Stimulated activated CD4-positive, alpha-beta T cell treated with anti-CD3 and anti-CD28 coated beads, Interleukin-12 subunit alpha, Interleukin-12 subunit beta, amount 100 ng/mL, for 4 hours (primary cell): ENCODE results near the gene TACR1.
"Not testable (repeated sequence)": the region's sequence is repeated elsewhere in the genome, so short reads cannot be mapped to it uniquely, and the experiment has no call there.

Experiments
- DNase-seq: peaks from one replicate; pipeline ENCODE4 v3.0.0-alpha.2; 2020

TACR1 gene

DNA sequence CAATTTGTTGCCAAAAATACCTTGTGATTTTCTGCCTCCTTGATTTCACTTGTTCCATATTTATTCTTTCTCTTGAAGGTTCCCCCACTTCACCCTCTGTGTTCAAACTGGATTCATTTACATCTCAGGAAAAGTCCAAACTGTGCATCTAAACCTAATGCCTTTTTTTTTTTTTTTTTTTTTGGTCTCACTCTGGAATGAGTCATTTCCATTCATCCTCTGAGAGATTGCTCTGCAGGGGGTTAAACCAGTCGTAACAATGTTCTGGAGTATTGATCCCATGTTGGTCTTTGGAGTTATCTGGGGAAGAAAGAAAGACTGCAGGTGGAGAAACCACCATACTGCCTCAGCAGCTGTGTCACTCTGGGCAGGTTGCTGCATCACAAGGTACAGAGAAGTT lies 119.7 kb downstream of the TACR1 start:
- DNase-seq, result no peak

DNA sequence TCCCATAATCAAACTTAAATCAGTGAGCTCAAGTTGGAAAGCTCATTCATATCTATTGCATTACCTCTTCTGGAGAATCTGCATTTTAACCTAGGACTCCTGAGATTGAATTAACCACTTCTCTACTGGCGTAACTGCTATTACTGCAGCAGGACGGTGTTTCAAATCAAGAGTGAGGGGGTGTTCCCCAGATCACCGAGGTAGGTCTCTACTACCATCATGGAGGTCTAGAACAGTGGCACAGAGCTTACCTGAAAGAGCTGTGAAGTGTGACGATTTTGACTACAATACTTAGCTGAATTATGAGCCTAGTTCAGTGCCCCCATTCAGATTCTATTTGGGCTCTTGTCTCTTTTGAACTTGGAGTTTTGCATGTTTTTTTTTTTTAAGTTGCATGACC lies 121.4 kb downstream of the TACR1 start:
- DNase-seq, result no peak

DNA sequence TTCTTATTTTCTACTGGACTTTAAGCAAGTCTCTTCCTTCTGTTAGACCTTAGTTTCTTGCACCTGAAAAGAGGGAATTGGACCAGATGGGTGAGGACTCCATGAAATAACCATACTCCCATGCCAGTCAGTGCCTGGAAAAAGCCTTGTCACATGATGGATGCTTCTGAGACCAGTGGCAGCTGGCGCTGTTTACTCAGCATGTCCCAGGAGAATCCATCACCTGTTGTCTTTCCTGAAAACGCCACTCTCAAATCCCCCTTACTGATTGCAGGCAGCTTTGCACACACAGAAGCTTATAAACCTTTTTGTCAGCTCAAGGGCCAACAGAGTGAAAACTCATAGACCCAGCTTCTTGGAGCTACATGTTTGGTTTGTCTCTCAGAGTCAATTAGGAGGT lies 123.2 kb downstream of the TACR1 start:
- DNase-seq, result no peak

DNA sequence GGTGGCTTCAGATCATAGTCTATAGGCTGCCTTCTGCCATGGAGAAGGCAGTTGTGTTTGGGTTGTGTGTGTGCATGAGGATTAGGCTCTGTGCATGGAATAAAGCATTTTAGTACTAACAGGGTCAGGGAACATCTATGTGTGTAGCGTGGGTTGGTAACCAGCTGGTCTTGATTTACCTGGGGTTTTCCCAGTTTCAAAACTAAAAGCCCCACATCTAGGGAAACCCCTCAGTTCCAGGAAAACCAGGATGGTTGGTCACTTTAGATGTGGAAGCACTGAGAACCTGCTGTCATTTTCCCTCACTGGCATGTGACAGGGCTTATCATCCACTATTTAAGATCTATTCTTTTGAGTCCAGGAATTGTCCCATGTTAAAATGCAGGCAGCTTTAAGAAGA lies 124.6 kb downstream of the TACR1 start:
- DNase-seq, result no peak

DNA sequence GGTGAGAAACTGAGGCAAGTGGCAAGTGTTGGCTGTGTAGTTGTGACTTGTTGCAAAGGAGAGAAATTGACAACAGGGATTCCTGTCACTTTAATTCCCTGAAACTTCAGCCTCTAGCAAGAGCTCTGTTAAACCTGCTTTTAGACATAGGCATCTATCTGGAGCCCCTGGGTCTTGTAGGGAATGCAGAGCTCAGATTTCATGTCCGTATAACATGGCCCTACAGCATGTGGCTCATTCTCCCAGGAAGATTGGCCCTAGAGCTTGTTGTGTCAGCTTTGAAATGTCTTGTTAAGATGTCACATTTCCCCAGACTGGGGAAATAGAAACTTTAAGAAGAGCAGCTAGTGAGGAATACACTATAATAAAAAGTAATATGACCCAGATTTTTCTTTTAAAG lies 125.1 kb downstream of the TACR1 start:
- no peak for DNase-seq

DNA sequence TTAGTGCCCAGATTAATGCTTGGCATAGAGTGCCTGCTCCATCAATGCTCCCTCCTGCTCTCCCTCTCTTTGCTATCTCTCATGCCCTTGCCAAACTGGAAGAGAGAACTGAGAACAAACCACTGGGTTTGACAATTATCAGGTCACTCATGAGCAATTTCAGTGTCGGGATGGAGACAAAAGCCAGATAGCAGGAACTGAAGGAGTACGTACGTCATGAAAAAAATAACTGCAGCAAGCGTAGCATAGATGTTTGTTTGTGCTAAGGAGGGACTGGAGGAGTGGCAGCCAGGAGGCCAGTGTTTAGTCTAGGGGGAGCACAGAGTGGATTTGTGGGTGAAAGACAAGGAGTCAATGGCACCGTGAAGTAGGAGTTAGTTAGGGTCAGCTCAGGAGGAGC lies 127.6 kb downstream of the TACR1 start:
- DNase-seq, result no peak

DNA sequence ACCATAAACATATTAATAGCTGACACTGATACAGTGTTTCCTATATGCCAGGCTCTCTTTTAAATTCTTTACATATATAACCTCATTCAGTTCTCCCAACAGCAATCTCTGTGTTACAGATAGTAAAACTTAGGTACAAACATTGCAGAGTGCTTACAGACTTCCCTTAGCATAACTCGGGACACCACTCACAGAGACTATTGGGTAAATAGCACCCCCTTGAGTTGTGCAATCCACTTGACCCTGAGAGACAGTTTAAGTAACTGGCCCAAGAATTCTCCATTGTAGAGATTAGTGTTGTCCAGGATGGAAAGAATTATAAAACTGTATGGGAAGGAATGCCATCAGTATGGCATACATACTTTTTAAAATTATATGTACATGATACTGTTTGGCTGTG lies 130.8 kb downstream of the TACR1 start:
- DNase-seq, result no peak

DNA sequence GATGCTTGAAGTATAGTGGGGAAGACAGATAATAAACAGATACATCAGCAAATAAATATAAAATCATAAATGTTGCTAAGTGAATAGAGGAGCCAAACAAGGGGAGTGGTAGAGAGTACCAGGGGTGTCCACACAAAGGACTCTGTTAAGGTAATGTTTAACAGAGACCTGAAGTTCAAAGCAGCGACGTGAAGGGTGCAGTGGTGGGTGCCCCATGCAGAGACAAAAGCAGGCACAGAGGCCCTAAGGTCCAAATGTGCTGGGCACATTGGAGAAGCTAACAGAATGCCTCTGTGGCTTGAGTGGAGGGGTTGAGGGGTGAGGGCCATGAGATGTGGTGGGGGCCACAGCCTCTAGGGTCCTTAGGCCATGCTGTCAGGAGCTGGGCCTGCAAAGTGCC lies 131.8 kb downstream of the TACR1 start:
- no peak for DNase-seq

DNA sequence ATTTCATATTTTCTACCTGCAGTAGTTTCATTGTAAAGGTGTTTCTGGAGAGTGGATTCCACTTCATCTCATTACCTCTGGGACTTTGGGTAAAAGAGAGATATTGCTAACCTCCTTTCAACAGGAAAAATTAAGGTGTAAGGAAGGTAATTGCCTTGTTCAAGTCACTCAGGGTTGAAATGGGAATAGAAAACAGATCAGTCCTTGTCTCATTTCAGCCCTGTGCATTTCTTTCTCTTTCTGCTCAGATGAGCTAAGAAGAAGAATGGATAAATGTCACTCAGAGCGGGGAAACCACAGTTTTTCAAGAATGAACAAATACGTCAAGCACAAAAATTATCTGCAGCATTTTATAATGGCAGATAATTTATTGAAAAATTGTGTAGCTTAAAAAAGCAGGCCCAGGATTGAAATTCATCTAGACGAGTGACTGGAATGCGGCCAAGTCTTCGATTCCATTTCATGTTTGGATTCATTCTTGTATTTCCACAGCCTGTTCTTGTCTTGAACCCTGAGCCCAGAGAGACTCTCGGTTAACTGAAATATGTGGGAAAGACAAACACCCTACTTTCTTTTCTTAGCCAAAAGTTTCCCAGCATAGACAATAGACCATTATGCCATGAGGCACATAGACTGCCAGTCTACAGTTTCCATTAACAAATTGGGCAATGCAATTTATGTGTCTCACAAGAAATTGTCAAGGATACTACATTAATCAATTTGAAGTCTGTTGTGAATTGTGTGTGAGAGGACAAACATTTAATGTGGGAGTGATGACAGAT lies 133.0 kb downstream of the TACR1 start:
- DNase-seq, result no peak

DNA sequence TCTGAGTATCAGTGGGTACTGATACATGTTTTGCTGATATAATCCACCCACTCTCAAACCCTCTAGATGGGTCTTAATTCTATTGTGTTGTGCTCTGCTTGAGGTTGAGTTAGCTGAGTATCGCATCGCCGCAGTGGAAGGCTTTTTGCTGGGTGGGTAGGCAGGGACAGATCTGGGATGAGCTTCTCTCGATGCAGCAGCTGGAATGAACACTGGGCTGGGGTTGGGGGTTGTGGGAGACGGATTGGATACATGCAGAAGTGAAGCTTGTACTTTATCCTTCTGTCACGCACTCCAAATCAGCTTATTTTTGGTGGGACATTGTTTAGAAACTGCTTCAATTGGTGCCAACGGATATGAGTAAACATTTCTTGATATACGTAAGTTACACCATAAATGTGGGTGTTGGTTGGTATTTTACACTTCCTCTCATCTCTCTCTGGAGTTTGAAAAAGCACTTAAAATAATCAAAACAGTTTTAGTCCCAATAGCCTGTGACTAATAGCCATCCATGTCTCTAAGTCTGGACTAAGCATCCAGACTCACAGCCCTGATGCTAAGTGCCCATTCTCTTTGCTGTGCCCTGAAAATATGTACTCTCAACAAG lies 133.8 kb downstream of the TACR1 start:
- no peak for DNase-seq

DNA sequence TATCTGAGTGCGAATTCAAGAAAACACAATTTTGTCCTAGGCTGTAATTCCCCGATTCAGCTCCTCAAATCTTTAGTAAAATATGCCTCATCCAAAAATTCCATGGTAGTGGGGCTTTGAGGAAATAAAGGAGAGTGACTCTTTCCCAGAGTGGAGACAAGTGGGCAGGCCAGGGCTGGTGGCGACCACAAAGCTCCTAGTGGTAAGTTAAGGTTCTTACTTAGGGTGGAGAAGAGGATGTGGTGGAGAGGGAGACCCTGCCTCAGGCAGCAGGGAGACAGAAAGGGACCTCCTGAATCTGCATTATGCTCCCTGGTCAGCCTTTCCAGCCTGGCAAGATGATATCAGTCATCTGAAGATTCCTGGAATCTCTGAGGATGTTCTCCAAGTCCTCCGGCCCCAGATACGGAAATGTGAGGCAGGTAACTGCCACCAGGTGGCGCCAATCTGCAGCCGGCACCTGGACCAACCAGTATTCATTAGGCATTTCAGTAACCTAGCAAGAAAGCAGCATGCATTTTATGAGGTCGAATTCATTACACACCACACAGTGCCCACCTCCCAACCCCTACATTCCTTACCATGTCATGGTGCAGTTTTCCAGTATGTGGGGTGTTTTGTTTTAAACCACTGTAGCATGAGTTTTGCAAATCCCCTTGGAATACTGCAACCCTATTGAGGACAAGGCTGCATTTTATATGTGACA lies 134.5 kb downstream of the TACR1 start:
- peak; percentile 35 for DNase-seq

DNA sequence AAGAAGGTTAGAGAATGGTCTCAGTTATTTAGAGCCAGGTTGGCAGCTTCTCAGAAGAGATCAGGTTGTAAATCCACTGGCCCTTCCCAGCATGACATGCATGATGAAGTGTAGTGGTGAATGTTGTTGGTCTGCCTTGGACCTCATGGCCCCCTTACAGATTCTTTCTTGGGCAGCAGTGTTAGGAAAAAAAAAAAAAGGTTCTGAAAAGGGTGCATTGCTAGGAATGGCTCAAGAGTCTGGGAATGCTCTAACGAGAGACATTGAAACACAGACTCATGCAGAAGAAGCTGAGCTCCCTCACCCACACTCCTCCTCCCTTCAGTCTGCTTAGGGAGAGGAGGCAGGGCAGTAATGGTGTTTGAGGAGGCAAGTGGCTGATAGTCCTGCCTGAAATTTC lies 135.4 kb downstream of the TACR1 start:
- no peak for DNase-seq

DNA sequence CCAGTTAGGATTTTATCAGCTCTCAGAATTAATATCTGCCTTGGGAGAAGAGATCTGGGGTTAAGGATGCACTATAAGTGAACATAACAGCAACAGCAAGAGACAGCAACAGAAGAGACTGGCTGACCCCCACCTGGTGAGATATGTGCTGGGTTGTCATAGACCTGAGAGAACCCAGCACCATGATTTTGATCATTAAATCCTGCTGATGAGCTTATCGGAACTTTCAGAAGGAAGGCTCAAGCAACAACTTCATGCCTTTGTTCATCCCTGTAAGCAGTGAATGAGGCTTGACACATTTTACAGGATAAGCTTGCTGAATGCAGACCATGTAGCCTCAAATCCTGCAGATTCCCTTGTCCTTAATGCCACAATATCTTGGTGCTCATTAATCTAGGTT lies 140.9 kb downstream of the TACR1 start:
- DNase-seq, result no peak

DNA sequence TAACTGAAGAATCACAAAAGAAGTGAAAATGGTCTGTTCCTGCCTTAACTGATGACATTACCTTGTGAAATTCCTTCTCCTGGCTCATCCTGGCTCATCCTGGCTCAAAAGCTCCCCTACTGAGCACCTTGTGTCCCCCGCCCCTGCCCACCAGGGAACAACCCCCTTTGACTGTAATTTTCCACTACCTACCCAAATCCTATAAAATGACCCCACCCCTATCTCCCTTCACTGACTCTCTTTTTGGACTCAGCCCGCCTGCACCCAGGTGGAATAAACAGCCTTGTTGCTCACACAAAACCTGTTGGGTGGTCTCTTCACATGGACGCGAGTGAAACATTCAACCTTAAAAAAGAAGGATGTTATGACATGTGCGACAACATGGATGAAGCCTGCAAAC lies 142.2 kb downstream of the TACR1 start:
- not testable (repeated sequence) for DNase-seq

DNA sequence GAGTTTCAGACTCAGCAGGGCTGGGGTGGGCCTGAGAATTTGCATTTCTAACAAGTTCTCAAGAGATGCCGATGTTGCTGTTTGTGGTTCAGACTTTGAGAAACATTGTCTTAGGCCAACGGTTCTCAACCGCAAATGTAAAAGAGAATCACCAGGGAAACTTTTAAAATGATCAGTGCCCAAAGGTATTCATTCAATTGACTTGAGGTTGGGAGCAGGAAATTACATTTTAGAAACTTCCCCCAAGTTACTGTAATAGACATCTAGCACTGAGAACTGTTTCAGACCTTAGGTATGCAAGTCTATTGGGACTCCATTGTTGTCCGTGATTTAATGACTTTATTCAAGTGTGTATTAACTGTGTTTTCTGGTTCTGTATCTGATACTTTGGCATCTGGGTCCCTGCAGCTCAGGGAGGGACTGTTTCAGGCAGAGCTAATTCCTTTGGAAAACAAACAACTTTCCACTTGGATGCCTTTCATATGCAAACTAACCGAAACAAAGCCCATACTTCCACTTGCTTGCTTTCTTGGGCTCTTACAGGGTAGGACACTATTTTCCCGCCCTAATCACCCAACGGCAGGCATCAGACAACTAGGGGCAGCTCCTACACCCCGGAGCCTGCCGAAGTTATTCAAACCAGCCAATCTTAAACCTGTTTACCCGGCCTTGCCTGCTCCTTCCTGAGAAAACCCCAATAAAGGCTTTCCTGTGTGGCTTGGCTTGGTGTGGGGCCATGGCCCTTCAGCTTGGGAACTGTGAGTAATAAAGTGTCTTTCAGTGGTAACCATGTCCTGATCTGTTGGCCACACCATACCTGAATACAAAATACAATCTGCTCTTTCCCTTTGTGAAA lies 143.3 kb downstream of the TACR1 start:
- no peak for DNase-seq

DNA sequence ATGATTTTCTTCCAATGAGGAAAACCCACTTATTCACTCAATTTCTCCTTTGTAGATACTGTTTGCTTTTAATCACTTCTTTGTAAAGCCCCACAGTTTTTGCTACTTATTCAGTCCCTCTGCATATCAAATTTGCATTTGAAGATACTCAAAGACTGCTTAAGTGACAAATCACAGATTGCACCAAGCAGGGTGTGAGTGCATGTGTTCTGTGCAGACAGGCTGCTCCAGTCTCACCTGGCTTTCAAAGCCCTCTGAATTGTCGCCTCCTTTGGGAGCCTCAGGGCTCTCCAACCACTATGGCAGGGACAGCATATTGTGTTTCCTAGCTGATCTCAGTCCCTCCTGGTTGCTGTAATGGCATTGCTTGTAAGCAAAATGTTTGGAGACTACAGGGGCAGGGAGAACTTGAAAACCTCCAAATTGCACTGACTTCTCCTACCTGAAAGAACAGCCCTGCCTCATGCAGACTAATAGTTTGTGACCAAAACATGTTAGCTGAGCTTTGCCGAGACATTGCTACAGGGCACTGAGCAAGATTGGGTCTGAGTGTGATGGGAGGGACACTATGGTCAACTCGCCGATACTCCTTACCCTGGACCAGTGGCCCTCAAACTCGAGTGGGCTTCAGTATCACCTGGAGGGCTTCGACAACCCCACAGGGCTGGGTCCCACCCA lies 144.0 kb downstream of the TACR1 start:
- DNase-seq, result no peak

DNA sequence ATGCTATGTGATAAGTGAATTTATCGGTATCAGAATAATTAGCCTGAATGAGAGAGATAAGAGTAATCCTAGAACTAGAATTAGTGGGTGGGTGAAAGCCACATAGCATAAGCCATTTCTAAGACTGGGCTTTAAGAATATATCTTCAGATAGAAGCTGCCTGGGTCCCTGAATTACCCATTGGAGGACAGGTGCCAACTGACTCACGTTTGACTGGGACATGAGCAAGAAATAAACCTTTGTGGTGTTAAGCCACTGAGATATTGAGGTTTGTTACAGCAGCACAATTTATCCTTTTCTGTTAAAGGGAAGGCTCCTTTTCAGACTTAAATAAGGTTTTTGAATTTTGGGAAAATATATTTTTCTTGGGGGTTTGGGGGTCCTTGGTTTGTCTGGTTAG lies 145.0 kb downstream of the TACR1 start:
- no peak for DNase-seq

DNA sequence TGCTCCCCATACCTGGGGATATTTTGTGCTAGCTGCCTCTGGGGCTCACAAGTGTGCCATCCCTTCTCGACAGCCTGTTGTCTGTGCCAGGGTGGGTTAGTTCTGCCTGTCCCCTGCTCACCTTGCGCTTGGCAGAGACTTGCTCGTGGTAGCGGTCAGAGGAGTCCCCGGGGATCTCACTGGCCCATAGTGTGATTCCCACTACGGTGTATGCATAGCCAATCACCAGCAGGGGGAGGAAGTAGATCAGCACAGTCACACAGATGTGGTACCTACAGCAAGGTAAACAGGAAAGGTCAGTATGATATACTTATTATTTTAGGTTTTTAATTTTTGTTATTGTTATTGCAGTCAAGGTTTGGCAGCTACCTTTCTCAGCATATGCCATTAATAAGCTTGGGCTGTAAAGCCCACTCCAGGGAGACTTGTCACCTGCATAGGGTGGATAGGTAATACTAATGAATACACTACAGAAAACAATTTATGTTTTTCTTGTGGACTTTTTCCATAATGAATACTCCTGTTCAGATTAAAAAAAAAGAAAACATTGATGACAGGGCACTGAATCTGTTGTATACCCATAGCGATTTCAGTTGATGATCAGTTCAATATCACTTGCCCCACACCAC lies 145.7 kb downstream of the TACR1 start:
- DNase-seq, result no peak

DNA sequence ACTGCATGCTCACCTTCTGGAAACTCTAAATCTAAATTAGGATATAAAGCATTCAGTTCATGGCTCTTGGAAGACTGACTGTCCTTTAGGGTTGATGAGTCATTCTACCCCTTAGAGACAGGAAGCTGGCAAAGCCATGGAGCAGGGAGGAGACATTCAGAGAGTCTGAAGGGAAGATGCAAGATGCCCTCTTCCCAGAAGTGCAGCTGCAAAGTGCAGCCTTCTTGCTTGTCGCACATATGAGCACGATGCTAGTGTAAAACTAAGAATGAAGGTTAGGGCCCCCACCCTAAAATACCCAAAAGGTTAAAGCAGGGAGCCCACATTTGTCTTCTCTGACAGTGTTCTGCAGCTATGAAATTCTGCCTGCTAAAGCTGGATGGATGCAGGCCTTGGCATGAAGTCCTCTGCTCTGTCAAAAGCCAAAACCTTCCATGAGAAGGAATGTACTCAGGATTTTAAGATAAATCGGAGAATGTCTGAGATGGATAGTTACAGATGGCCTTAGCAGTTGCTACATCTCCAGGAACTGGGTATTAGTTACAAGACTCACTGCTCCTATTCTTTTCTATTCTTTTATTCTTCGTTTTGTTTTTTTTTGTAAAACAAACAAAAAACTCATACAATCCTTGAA lies 151.2 kb downstream of the TACR1 start:
- no peak for DNase-seq

DNA sequence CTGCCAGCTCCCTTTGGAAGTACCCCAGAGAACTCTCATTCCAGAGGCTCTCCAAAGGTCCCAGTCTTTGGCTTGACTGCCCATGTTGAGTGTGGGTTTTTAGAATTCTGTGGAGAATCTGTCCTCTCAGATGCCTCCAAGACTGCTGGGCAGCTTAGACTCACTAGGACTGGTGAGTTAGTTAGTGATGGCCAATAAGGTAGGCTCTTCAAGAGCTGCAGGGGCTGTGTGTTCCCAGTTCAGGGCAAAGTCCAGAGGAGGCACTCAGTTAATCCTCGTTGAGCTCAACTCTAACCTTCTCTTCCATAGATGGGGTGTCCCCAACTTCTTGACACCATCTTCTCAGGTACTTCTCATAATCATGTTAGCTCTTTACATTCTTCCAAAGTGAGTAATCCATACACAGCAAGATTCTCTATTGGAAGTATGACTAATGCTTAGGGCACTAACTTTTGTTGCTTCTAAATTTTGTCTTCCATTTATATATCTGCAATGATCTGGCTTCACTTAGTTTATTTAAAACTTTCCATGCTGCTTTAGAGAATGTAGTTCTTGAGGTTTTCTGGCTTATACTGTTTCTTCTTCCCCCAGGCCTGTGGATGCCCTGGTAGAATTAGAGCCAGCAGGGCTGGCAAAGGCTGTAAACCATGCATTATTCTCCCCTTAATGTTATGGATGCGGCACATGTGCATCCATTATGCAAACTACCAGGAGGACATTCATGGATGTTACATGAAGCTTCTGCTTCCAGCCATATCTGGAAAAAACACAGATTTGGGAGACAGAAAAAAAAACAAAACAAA lies 151.9 kb downstream of the TACR1 start:
- no peak for DNase-seq

DNA sequence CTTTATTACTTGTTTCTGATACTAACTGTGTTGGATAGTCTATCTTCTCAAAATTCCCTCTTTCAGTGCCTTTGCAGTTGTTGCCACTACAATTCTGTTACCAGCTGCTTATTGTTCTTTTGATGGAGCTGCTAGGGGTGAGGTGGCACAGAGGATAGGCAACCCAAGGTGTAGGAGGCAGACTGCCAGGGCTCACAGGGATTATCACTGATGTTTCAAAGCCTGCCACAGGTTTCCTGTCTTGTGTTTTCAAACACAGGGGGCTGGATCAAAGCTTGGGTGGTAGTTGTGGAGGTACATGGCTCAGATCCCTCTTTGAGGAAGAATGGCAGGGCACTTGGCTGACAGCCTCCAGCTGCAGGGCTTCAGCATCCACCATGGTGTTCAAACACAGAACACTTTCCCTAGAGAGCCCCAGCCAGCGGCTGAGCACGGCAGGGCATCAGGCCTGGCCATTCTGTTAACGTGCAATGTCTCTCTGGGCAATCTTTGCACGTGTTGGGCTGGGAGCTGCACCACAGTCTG lies 153.7 kb downstream of the TACR1 start:
- DNase-seq, result no peak
